ENCODE results near the gene SIGLEC14.

SIGLEC14 gene

DNA sequence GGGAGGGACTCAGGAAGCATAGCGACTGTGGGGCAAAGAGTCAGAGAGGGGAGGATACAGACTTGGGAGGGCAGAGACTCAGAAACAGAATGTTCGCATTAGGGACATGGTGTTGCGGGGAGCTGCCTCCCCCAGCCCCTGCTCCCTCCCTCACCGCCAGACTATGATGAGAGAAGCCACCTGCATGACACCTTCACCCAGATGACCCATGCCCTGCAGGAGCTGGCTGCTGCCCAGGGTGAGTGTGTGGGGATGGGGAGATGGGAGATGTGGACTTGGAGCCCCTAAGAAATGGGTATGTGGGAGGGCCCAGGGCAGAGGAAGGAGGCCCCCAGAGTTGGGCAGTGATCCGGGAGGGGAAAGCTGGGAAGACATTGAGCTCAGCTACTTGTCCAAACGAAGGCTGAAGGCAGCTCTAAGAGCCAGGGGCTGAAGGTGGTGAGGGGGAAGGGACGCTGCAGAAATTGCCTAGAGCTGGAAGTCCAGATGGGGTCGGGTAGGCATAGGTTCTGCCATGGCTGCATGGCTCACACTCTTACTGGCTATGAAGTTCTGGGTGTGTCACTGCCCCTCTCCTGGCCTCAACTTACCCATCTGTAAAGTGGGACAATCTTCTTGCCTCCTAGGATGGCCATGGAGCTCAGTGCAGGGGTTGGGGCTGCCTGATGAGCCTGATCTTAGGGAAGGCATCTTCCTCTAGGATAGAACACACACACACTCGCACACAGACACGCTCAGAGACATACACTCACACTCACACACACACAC, 47.9 kb upstream of the SIGLEC14 start:
- no peak for TF ChIP-seq ARNTL (CRISPR knock-in tag; IDR thresholded peaks at IDR 0.05; ENCODE audit: borderline replicate concordance, low read depth)
- no peak for TF ChIP-seq CSRNP3 (CRISPR knock-in tag; IDR thresholded peaks at IDR 0.05)
- no peak for TF ChIP-seq SNAI2 (CRISPR knock-in tag; IDR thresholded peaks at IDR 0.05)
- no peak for ATAC-seq

- ATAC-seq = no peak
- TF ChIP-seq BACH2 (CRISPR knock-in tag; IDR thresholded peaks at IDR 0.05; ENCODE audit: borderline replicate concordance) = no peak
- no peak for TF ChIP-seq ESRRG (CRISPR knock-in tag; IDR thresholded peaks at IDR 0.05)
- no peak for TF ChIP-seq OSR1 (CRISPR knock-in tag; IDR thresholded peaks at IDR 0.05)
- TF ChIP-seq ZFP3 (CRISPR knock-in tag; IDR thresholded peaks at IDR 0.05) = no peak
- TF ChIP-seq RARB (CRISPR knock-in tag; IDR thresholded peaks at IDR 0.05) = no peak
- no peak for TF ChIP-seq ZC3H10 (CRISPR knock-in tag; IDR thresholded peaks at IDR 0.05)
- TF ChIP-seq, protein P1, sequence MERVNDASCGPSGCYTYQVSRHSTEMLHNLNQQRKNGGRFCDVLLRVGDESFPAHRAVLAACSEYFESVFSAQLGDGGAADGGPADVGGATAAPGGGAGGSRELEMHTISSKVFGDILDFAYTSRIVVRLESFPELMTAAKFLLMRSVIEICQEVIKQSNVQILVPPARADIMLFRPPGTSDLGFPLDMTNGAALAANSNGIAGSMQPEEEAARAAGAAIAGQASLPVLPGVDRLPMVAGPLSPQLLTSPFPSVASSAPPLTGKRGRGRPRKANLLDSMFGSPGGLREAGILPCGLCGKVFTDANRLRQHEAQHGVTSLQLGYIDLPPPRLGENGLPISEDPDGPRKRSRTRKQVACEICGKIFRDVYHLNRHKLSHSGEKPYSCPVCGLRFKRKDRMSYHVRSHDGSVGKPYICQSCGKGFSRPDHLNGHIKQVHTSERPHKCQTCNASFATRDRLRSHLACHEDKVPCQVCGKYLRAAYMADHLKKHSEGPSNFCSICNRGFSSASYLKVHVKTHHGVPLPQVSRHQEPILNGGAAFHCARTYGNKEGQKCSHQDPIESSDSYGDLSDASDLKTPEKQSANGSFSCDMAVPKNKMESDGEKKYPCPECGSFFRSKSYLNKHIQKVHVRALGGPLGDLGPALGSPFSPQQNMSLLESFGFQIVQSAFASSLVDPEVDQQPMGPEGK (CRISPR knock-in tag; IDR thresholded peaks at IDR 0.05; ENCODE audit: borderline replicate concordance) = no peak
- TF ChIP-seq ZNF565 (CRISPR knock-in tag; conservative IDR thresholded peaks at IDR 0.05; ENCODE audit: low read depth) = no peak
- no peak for TF ChIP-seq CSRNP3 (CRISPR knock-in tag; IDR thresholded peaks at IDR 0.05)
- TF ChIP-seq, protein P2, sequence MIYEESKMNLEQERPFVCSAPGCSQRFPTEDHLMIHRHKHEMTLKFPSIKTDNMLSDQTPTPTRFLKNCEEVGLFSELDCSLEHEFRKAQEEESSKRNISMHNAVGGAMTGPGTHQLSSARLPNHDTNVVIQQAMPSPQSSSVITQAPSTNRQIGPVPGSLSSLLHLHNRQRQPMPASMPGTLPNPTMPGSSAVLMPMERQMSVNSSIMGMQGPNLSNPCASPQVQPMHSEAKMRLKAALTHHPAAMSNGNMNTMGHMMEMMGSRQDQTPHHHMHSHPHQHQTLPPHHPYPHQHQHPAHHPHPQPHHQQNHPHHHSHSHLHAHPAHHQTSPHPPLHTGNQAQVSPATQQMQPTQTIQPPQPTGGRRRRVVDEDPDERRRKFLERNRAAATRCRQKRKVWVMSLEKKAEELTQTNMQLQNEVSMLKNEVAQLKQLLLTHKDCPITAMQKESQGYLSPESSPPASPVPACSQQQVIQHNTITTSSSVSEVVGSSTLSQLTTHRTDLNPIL (CRISPR knock-in tag; IDR thresholded peaks at IDR 0.05; ENCODE audit: low read depth) = no peak
- no peak for TF ChIP-seq GLIS3 (CRISPR knock-in tag; IDR thresholded peaks at IDR 0.05)
- no peak for TF ChIP-seq SNAI2 (CRISPR knock-in tag; IDR thresholded peaks at IDR 0.05)
- TF ChIP-seq TSHZ2 (CRISPR knock-in tag; IDR thresholded peaks at IDR 0.05) = no peak
- no peak for TF ChIP-seq ZNF70 (CRISPR knock-in tag; IDR thresholded peaks at IDR 0.05)
- TF ChIP-seq ZFP30 (CRISPR knock-in tag; IDR thresholded peaks at IDR 0.05) = no peak
- TF ChIP-seq ARNTL (CRISPR knock-in tag; IDR thresholded peaks at IDR 0.05; ENCODE audit: borderline replicate concordance, low read depth) = no peak
- no peak for TF ChIP-seq ISL1 (CRISPR knock-in tag; IDR thresholded peaks at IDR 0.05)
- no peak for TF ChIP-seq POU6F1 (CRISPR knock-in tag; IDR thresholded peaks at IDR 0.05; ENCODE audit: borderline replicate concordance, low read depth)
Observed at GRCh38 chr19:51693819-51694218, 47.2 kb upstream of the SIGLEC14 start.

DNA sequence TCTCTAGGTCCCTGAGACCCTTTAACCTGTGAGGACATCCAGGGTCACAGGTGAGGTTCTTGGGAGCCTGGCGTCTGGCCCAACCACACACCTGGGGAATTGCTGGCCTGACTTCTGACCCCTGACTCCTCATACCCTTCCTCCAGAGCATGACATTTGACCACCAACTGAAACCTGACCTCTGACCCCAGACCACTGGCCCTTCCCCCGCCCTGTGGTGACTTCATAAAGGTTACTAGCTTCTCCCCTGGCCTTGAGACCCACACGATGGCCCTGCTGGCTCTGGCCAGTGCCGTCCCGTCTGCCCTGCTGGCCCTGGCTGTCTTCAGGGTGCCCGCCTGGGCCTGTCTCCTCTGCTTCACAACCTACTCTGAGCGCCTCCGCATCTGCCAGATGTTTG, 46.6 kb upstream of the SIGLEC14 start, which contains the start of gene SPACA6:
SPACA6 (plus strand) TSS at position 71 of the 400 bp plus-strand sequence; CDS start at position 268, 197 bp downstream.
- no peak for TF ChIP-seq GLIS3 (CRISPR knock-in tag; IDR thresholded peaks at IDR 0.05)
- TF ChIP-seq SNAI2 (CRISPR knock-in tag; IDR thresholded peaks at IDR 0.05) = no peak
- no peak for TF ChIP-seq CSDC2 (CRISPR knock-in tag; IDR thresholded peaks at IDR 0.05)
- TF ChIP-seq TSHZ2 (CRISPR knock-in tag; IDR thresholded peaks at IDR 0.05) = no peak
- TF ChIP-seq, protein P1 (CRISPR knock-in tag; IDR thresholded peaks at IDR 0.05; ENCODE audit: borderline replicate concordance) = no peak
- no peak for TF ChIP-seq ARNTL (CRISPR knock-in tag; IDR thresholded peaks at IDR 0.05; ENCODE audit: borderline replicate concordance, low read depth)
- no peak for TF ChIP-seq ZNF565 (CRISPR knock-in tag; conservative IDR thresholded peaks at IDR 0.05; ENCODE audit: low read depth)
- no peak for TF ChIP-seq ZFP30 (CRISPR knock-in tag; IDR thresholded peaks at IDR 0.05)
- no peak for ATAC-seq

Measured in SK-N-SH treated with all-trans-retinoic acid at 6 μM for 48 hours (cell line).